IMR-90 (cell line): ENCODE data around the gene METTL24. TPM values are rescaled to one million over a fixed set of nuclear protein-coding genes. Genes with fewer than 3 reads are reported as not detected.

ENCODE experiments used
- ATAC-seq: fragments of 200-7000 bp; cut with Tn5 transposase; 2 replicates; pipeline ENCODE4 v1.9.1; 2020; ENCODE audit warnings: low read depth, mild to moderate bottlenecking, moderate library complexity
- BruUV-seq: library from RNA; stranded (reverse); fragments of 400-500 nt; replicated peaks from 2 replicates; lab custom pipeline; 2021; lab: Mats Ljungman, UMichigan
- CTCF ChIA-PET: fragments of 300-600 bp; formaldehyde crosslinking; extraction: SDS; loops from one replicate; lab custom pipeline; 2021; ENCODE audit warnings: antibody characterized with exemption; lab: Yijun Ruan, JAX
- POLR2A ChIA-PET: fragments of 300-600 bp; sonication (Branson Sonifier 250); formaldehyde crosslinking; loops from one replicate; lab custom pipeline; 2022; ENCODE audit warnings: antibody characterized with exemption; ENCODE audit not compliant: unreplicated experiment; lab: Charles Lee
- DNase-seq: peaks from one replicate; pipeline ENCODE4 v3.0.0; 2013
- H2AFZ ChIP-seq: replicated peaks from 2 replicates; pipeline ENCODE3; 2013; ENCODE audit warnings: low read length, mild to moderate bottlenecking; ENCODE audit not compliant: poor library complexity
- H2AK5ac ChIP-seq: 2 replicates; pipeline ENCODE4 v1.6.1; 2013; ENCODE audit warnings: low read depth, low read length, inconsistent platforms
- H2AK9ac ChIP-seq: replicated peaks from 2 replicates; pipeline ENCODE3; 2013; ENCODE audit warnings: mild to moderate bottlenecking, low read depth, low read length, moderate library complexity; ENCODE audit not compliant: poor library complexity
- H2BK120ac ChIP-seq: 2 replicates; pipeline ENCODE4 v1.6.1; 2013; ENCODE audit warnings: low read depth, low read length, inconsistent platforms
- H2BK15ac ChIP-seq: 3 replicates; pipeline ENCODE4 v1.6.1; 2013; ENCODE audit warnings: low read depth, low read length, inconsistent platforms
- H2BK20ac ChIP-seq: 2 replicates; pipeline ENCODE4 v1.6.1; 2013; ENCODE audit warnings: low read depth, mild to moderate bottlenecking, inconsistent platforms, low read length, moderate library complexity
- H2BK5ac ChIP-seq: 2 replicates; pipeline ENCODE4 v1.6.1; 2013; ENCODE audit warnings: mild to moderate bottlenecking, low read depth, low read length, inconsistent platforms; ENCODE audit not compliant: poor library complexity, severe bottlenecking
- H3K14ac ChIP-seq: replicated peaks from 2 replicates; pipeline ENCODE4 v1.6.1; 2013; ENCODE audit warnings: low read depth, low read length, inconsistent platforms
- H3K18ac ChIP-seq: 2 replicates; pipeline ENCODE4 v1.6.1; 2013; ENCODE audit warnings: low read depth, low read length, control low read depth
- H3K23ac ChIP-seq: 2 replicates; pipeline ENCODE4 v1.6.1; 2013; ENCODE audit warnings: low read depth, low read length, inconsistent platforms
- H3K27ac ChIP-seq: 2 replicates; pipeline ENCODE4 v1.5.1; 2013; ENCODE audit warnings: mild to moderate bottlenecking, control low read depth, low read length; ENCODE audit not compliant: insufficient read depth
- H3K27me3 ChIP-seq: 2 replicates; pipeline ENCODE4 v1.6.1; 2013; ENCODE audit warnings: low read length; ENCODE audit not compliant: control insufficient read depth, insufficient read depth
- H3K36me3 ChIP-seq: 2 replicates; pipeline ENCODE4 v1.6.1; 2013; ENCODE audit warnings: low read length, mixed read lengths; ENCODE audit not compliant: control insufficient read depth, insufficient read depth
- H3K4ac ChIP-seq: 2 replicates; pipeline ENCODE4 v1.6.1; 2013; ENCODE audit warnings: low read depth, low read length, inconsistent platforms
- H3K4me1 ChIP-seq: 2 replicates; pipeline ENCODE4 v1.6.1; 2013; ENCODE audit warnings: low read length, mixed read lengths; ENCODE audit not compliant: control insufficient read depth, insufficient read depth
- H3K4me2 ChIP-seq: 2 replicates; pipeline ENCODE4 v1.6.1; 2013; ENCODE audit warnings: low read depth, mild to moderate bottlenecking, control low read depth, low read length, moderate library complexity
- H3K4me3 ChIP-seq: 2 replicates; pipeline ENCODE4 v1.5.1; 2013; ENCODE audit warnings: low read depth, mild to moderate bottlenecking, control low read depth, low read length, moderate library complexity; ENCODE audit not compliant: insufficient read depth
- H3K56ac ChIP-seq: 2 replicates; pipeline ENCODE4 v1.6.1; 2013; ENCODE audit warnings: low read length, inconsistent platforms; ENCODE audit not compliant: insufficient read depth; ENCODE audit errors: extremely low read depth
- H3K79me1 ChIP-seq, 2 experiments: 2 replicates each; pipeline ENCODE4 v1.6.1; 2013; ENCODE audit warnings: low read length in 2 of 2, inconsistent platforms in 1 of 2, low read depth in 1 of 2
- H3K9ac ChIP-seq: 2 replicates; pipeline ENCODE4 v1.6.1; 2013; ENCODE audit warnings: low read depth, low read length, control low read depth
- H3K9me1 ChIP-seq: 2 replicates; pipeline ENCODE4 v1.6.1; 2013; ENCODE audit warnings: low read length, inconsistent platforms; ENCODE audit not compliant: insufficient read depth
- H3K9me3 ChIP-seq: 2 replicates; pipeline ENCODE4 v1.6.1; 2013; ENCODE audit warnings: low read length; ENCODE audit not compliant: control insufficient read depth, insufficient read depth
- H4K20me1 ChIP-seq: 2 replicates; pipeline ENCODE4 v1.6.1; 2013; ENCODE audit warnings: low read length, inconsistent platforms; ENCODE audit not compliant: insufficient read depth
- H4K5ac ChIP-seq: 2 replicates; pipeline ENCODE4 v1.6.1; 2013; ENCODE audit warnings: mild to moderate bottlenecking, low read depth, low read length, control low read depth
- H4K8ac ChIP-seq, 2 experiments: 2 replicates each; pipeline ENCODE4 v1.6.1; 2013; ENCODE audit warnings: low read depth in 2 of 2, low read length in 2 of 2, control low read depth in 1 of 2, inconsistent platforms in 1 of 2
- H4K91ac ChIP-seq: 2 replicates; pipeline ENCODE4 v1.6.1; 2013; ENCODE audit warnings: low read depth, low read length, inconsistent platforms; ENCODE audit not compliant: insufficient read depth
- RCOR1 ChIP-seq: IDR thresholded peaks from 2 replicates; pipeline ENCODE4 v1.6.1; 2012; ENCODE audit warnings: mild to moderate bottlenecking, low read length, improper control_type of control experiment; ENCODE audit not compliant: insufficient replicate concordance
- WGBS, 2 experiments: methylation state at CpG; one replicate each; pipeline versions ENCODE4 v1.1.5 to v1.1.7; 2013; ENCODE audit warnings: missing lambda C conversion rate in 2 of 2; ENCODE audit not compliant: insufficient read length in 1 of 2; ENCODE audit errors: extremely low coverage in 2 of 2; 5-methylcytosine and 5-hydroxymethylcytosine counted together
- dilution Hi-C: fragments of 300-500 bp; cut with HindIII; formaldehyde crosslinking; loops from one replicate; pipeline ENCODE4 v1.14.3; 2018; ENCODE audit warnings: low sequenced_read_pairs; ENCODE audit not compliant: unreplicated experiment
- in situ Hi-C: fragments of 300-500 bp; cut with MboI; formaldehyde crosslinking; loops from 3 replicates; pipeline ENCODE4 v1.14.3; 2019; ENCODE audit warnings: low sequenced_read_pairs, inconsistent platforms, mixed read lengths
- intact Hi-C: fragments of 100-400 bp; cut with micrococcal nuclease; formaldehyde crosslinking; loops from 2 replicates; pipeline ENCODE4 v1.10.0; 2022
- polyA plus RNA-seq, 3 experiments: library from polyadenylated mRNA; depleted of rRNA; stranded (reverse); fragments of >200 nt; gene quantifications; 2 replicates each; pipeline ENCODE4 v1.2.3, GENCODE V29; 2012; ENCODE audit warnings: low replicate concordance in 1 of 3
- total RNA-seq: library from RNA; depleted of rRNA; stranded (reverse); fragments of >200 nt; gene quantifications from 2 replicates; pipeline ENCODE4 v1.2.3, GENCODE V29; 2012

METTL24 gene
- total and polyA plus RNA-seq, 2 of the 4 experiments (the other 2 are of a cell fraction): not detected

GRCh38 chr6:110269623-110270022, 88.5 kb downstream of the METTL24 start:
- Histone ChIP-seq H3K23ac (no peak overlapping the region), H2AFZ (no peak overlapping the region), H2BK20ac (no peak overlapping the region), H4K91ac (no peak overlapping the region), H3K9me3 (no peaks in the 10 kb centered on the region), H3K14ac (no peak overlapping the region), H3K9me1 (no peaks in the 10 kb centered on the region), H3K56ac (no peak overlapping the region), H4K20me1 (no peaks in the 10 kb centered on the region), H2BK120ac (no peak overlapping the region), H3K9ac (no peak overlapping the region), H3K27me3 (no peaks in the 10 kb centered on the region), H3K4me2 (no peak overlapping the region), H3K27ac (no peak overlapping the region), H3K4me3 (no peak overlapping the region), H3K4ac (no peak overlapping the region), H2BK15ac (no peak overlapping the region), H3K36me3 (no peaks in the 10 kb centered on the region), H4K5ac (no peak overlapping the region), H2BK5ac (no peak overlapping the region), H3K4me1 (no peaks in the 10 kb centered on the region), H4K8ac (no peak overlapping the region), H2AK9ac (no peak overlapping the region), H3K79me1 (no peaks in the 10 kb centered on the region), H3K18ac (no peak overlapping the region), H2AK5ac (no peak overlapping the region)
- ATAC-seq (no peak), DNase-seq (no peak)
- dilution Hi-C loops (no loop called here), intact Hi-C loops (no loop called here), in situ Hi-C loops (no loop called here)
- POLR2A ChIA-PET: no interaction called here
- no TSS peak for BruUV-seq
- no peak for TF ChIP-seq RCOR1
- CTCF ChIA-PET: no interaction called here
- WGBS, 2 experiments: no CpG with 5 or more reads among the region's 2 CpGs
